Testis (tissue), 3 donors: ENCODE measurements around the gene DDX50. TPM values are rescaled to one million over a fixed set of nuclear protein-coding genes. Genes with fewer than 3 reads are reported as not detected.
"Not testable (repeated sequence)": the region's sequence is repeated elsewhere in the genome, so short reads cannot be mapped to it uniquely, and the experiment has no call there.

ENCODE experiments used
- DNase-seq: peaks from one replicate; pipeline ENCODE4 v3.0.0-alpha.2; 2019
- H3K27ac ChIP-seq, 2 donors: fragments of 200-600 bp; sonication (generic); one replicate each; pipeline ENCODE4 v1.5.1; 2019
- H3K27me3 ChIP-seq: fragments of 200-600 bp; sonication (generic); one replicate; pipeline ENCODE4 v1.5.1; 2019
- H3K36me3 ChIP-seq: fragments of 200-600 bp; sonication (generic); one replicate; pipeline ENCODE4 v1.5.1; 2017; ENCODE audit warnings: low read depth; ENCODE audit errors: missing control alignments
- H3K4me1 ChIP-seq: fragments of 200-600 bp; sonication (generic); one replicate; pipeline ENCODE4 v1.5.1; 2019
- H3K4me3 ChIP-seq, 2 donors: fragments of 200-600 bp; sonication (generic); one replicate each; pipeline ENCODE4 v1.5.1; 2017 to 2019
- H3K9me3 ChIP-seq: fragments of 200-600 bp; sonication (generic); one replicate; pipeline ENCODE4 v1.5.1; 2017
- POLR2A ChIP-seq: fragments of 450-650 bp; IDR thresholded peaks from one replicate; pipeline ENCODE4 v1.6.1; 2017; ENCODE audit warnings: antibody characterized with exemption, mild to moderate bottlenecking, moderate library complexity
- WGBS, 2 donors: methylation state at CpG; one replicate each; pipeline ENCODE4 v1.1.5; 2018; 5-methylcytosine and 5-hydroxymethylcytosine counted together
- intact Hi-C: fragments of 100-400 bp; cut with DNase I; formaldehyde crosslinking; loops from one replicate; pipeline ENCODE4 v1.15.1; 2023; ENCODE audit warnings: low total_unique reads
- polyA plus RNA-seq: library from polyadenylated mRNA; stranded (reverse); fragments of 350-450 nt; fragmentation: Illumina TruSeq; extraction: RNeasy Lipid Tissue Mini Kit (QIAGEN cat#74804); gene quantifications from one replicate; pipeline ENCODE4 v1.2.3, GENCODE V29; 2014; ENCODE audit warnings: low read depth, low replicate concordance; ENCODE audit not compliant: insufficient read depth
- total RNA-seq, 2 donors: library from RNA; depleted of rRNA; stranded (reverse); fragments of >200 nt; gene quantifications; one replicate each; pipeline ENCODE4 v1.2.3, GENCODE V29; 2016
- TF ChIP-seq, protein P1 (sequence below), 3 experiments: fragments of 450-650 bp in 2 of 3; fragments of 200-600 bp in 1 of 3; sonication (generic) in 1 of 3; IDR thresholded peaks; one replicate each; pipeline ENCODE4 v1.5.1; 2016 to 2019; ENCODE audit warnings: antibody characterized with exemption in 3 of 3, mild to moderate bottlenecking in 2 of 3, moderate library complexity in 1 of 3

Gene DDX50
- total and polyA plus RNA-seq, 3 donors from 2014 or later, result 43.5 to 51.1 (median 45.3) TPM

DNA sequence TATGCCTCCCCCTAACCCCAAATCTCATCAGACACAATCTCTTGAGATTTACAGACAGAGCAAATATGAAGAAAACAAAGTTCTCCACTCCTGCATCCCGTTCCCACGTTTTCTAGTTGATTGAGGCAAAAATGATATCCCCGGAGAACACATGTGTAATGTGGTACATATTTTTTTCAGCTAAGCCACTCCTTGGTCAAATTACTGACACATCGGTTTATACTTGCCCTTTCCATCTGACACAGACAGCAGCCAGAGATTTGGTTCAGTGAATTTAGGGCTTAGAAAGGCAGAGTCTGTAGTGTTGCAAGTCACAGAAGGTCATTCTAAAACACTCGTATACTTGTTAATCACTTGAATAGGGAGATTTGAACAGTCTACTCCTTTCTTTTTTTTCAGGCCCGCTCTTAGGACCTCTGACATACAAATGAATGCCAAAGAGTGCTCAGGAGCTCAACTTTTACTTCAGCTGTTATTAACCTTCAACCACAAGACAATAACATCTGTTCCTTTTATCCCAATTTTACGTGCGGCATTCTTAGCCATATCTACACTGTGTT, 1.8 kb upstream of the DDX50 start:
- no peak overlapping the region for H3K27ac ChIP-seq
- H3K4me3 ChIP-seq, result no peak overlapping the region
- WGBS, 2 donors, result 63 to 78% methylated on average over 8 of the region's 8 CpGs
- no peaks in the 10 kb centered on the region for H3K36me3 ChIP-seq
- peaks cover 14% of the 10 kb centered on the region for H3K4me1 ChIP-seq
- intact Hi-C loops, result no loop called here
- no peaks in the 10 kb centered on the region for H3K9me3 ChIP-seq
- no peaks in the 10 kb centered on the region for H3K27me3 ChIP-seq
- DNase-seq, result no peak
- TF ChIP-seq, protein P1, sequence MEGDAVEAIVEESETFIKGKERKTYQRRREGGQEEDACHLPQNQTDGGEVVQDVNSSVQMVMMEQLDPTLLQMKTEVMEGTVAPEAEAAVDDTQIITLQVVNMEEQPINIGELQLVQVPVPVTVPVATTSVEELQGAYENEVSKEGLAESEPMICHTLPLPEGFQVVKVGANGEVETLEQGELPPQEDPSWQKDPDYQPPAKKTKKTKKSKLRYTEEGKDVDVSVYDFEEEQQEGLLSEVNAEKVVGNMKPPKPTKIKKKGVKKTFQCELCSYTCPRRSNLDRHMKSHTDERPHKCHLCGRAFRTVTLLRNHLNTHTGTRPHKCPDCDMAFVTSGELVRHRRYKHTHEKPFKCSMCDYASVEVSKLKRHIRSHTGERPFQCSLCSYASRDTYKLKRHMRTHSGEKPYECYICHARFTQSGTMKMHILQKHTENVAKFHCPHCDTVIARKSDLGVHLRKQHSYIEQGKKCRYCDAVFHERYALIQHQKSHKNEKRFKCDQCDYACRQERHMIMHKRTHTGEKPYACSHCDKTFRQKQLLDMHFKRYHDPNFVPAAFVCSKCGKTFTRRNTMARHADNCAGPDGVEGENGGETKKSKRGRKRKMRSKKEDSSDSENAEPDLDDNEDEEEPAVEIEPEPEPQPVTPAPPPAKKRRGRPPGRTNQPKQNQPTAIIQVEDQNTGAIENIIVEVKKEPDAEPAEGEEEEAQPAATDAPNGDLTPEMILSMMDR (IDR thresholded peaks at IDR 0.05), result no peak
- TF ChIP-seq POLR2A, result no peak

DNA sequence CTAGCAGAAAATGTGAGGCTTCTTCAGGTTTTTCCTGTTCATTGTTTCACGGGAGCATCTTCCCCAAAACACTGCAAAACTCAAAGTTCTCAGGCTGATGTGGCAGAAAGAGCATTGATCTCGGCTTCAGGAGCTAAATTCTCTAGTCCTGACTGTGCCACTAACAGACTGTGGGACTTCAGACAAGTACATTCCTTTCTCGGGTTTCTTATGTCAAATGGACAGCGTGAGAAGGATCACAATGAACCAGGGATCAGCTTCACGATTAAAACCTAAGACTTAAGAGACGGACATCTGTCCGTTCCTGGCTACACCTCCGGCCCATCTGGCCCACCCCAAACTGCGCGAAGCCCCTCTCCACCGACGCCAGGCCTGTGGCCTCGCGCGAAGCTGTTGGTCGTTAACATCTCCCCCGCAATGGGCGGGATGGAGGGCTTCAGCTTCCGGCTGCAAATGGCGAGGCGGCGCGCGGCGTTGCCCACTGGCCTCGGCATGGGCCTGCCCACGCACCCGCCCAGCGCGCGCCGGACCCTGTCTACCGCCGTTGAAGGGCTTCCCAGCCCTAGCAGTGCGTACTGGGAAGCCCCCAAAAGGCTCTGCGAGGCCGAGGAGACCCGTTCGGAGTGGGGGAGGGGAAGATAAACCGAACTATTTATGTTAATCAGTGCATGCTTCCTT, 549 bp upstream of the DDX50 start:
- Histone ChIP-seq H3K27ac (peak overlapping the region; percentile 98 to 99), H3K4me1 (peaks cover 14% of the 10 kb centered on the region), H3K4me3 (peak overlapping the region; percentile 76 to 83), H3K36me3 (no peaks in the 10 kb centered on the region), H3K9me3 (no peaks in the 10 kb centered on the region), H3K27me3 (no peaks in the 10 kb centered on the region)
- no peak for DNase-seq
- WGBS, 2 donors, result 3% methylated on average over 32 to 40 of the region's 40 CpGs
- intact Hi-C loops, result no loop called here
- no peak for TF ChIP-seq POLR2A
- TF ChIP-seq, protein P1 (IDR thresholded peaks at IDR 0.05), result no peak

DNA sequence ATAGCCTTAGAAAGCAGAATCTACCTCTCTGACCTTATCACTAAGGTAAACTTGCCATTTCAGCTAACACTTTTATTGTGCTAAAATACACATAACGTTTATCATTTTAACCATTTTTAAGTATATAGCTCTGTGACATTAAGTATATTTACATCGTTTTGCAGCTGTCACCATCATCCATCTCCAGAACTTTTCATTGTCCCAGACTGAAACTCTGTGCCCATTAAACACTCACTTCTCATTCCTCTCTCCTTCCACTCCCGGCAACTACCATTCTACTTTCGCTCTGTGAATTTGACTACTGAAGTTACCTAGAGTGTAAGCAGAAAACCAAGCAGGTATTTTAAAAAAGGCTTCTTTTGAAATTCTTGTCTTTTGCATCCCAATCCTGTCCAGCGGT, 1.3 kb downstream of the DDX50 start:
- intact Hi-C loops, result no loop called here
- WGBS, 2 donors, result 35 to 54% methylated on average over 5 of the region's 5 CpGs
- Histone ChIP-seq H3K36me3 (no peaks in the 10 kb centered on the region), H3K4me3 (no peak overlapping the region), H3K27ac (peak overlapping the region; percentile 12 to 98), H3K9me3 (no peaks in the 10 kb centered on the region), H3K27me3 (no peaks in the 10 kb centered on the region), H3K4me1 (peaks cover 14% of the 10 kb centered on the region)
- DNase-seq, result no peak
- TF ChIP-seq POLR2A, result no peak
- TF ChIP-seq, protein P1 (IDR thresholded peaks at IDR 0.05), result no peak

DNA sequence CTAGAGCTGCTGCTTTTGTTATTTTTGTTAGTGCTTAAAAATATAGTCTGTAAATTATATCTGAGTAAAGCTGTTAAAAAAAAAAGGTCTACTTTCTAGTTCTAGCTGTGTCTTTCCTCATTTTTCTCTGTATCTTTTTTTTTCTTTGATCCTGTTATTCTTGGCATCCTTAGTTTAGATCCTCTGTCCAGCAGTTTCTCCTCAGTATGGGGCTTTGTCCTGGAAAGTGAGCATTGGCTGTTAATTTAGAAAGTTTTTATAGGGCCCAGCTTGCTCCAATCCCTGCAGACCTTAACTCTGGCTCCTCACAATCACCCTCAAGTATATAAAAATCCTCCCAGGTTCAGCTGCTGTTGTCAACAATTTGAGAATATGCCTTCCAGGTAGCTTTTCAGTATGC, 23.5 kb downstream of the DDX50 start:
- no peaks in the 10 kb centered on the region for H3K9me3 ChIP-seq
- no peak for TF ChIP-seq POLR2A
- TF ChIP-seq, protein P1 (IDR thresholded peaks at IDR 0.05), result no peak
- DNase-seq, result no peak
- intact Hi-C loops, result no loop called here
- H3K4me1 ChIP-seq, result peaks cover 5% of the 10 kb centered on the region
- H3K36me3 ChIP-seq, result no peaks in the 10 kb centered on the region
- H3K27me3 ChIP-seq, result no peaks in the 10 kb centered on the region
- H3K4me3 ChIP-seq, result no peak overlapping the region
- H3K27ac ChIP-seq, result peak overlapping the region in 1 of 2 donors; percentile 65

GRCh38 chr10:68925489-68925888, 24.4 kb downstream of the DDX50 start:
- no peak for DNase-seq
- WGBS, 2 donors, result 94 to 95% methylated on average over 4 of the region's 4 CpGs
- TF ChIP-seq, protein P1 (IDR thresholded peaks at IDR 0.05), result no peak
- no peak for TF ChIP-seq POLR2A
- Histone ChIP-seq H3K4me3 (no peak overlapping the region), H3K36me3 (no peaks in the 10 kb centered on the region), H3K27ac (no peak overlapping the region), H3K27me3 (no peaks in the 10 kb centered on the region), H3K9me3 (no peaks in the 10 kb centered on the region), H3K4me1 (peaks cover 5% of the 10 kb centered on the region)
- intact Hi-C loops, result no loop called here

GRCh38 chr10:68929157-68929556, 28.0 kb downstream of the DDX50 start:
- H3K27me3 ChIP-seq, H3K36me3 ChIP-seq, intact Hi-C loops, H3K4me3 ChIP-seq, H3K27ac ChIP-seq, H3K9me3 ChIP-seq, DNase-seq: not testable (repeated sequence)
- peaks cover 13% of the 10 kb centered on the region for H3K4me1 ChIP-seq
- 96 to 100% methylated on average over 2 of the region's 2 CpGs for WGBS, 2 donors

- not testable (repeated sequence) for H3K36me3 ChIP-seq
Measured at GRCh38 chr10:68929888-68930287, 28.8 kb downstream of the DDX50 start.

More at GRCh38 chr10:68929888-68930287, 28.8 kb downstream of the DDX50 start:
- H3K27ac ChIP-seq, H3K27me3 ChIP-seq, H3K4me3 ChIP-seq, intact Hi-C loops, H3K4me1 ChIP-seq, DNase-seq, H3K9me3 ChIP-seq: not testable (repeated sequence)
- WGBS, 2 donors, result 96 to 98% methylated on average over 7 to 8 of the region's 8 CpGs
